ENCODE results near the gene SH2B3.

The SH2B3 gene

DNA sequence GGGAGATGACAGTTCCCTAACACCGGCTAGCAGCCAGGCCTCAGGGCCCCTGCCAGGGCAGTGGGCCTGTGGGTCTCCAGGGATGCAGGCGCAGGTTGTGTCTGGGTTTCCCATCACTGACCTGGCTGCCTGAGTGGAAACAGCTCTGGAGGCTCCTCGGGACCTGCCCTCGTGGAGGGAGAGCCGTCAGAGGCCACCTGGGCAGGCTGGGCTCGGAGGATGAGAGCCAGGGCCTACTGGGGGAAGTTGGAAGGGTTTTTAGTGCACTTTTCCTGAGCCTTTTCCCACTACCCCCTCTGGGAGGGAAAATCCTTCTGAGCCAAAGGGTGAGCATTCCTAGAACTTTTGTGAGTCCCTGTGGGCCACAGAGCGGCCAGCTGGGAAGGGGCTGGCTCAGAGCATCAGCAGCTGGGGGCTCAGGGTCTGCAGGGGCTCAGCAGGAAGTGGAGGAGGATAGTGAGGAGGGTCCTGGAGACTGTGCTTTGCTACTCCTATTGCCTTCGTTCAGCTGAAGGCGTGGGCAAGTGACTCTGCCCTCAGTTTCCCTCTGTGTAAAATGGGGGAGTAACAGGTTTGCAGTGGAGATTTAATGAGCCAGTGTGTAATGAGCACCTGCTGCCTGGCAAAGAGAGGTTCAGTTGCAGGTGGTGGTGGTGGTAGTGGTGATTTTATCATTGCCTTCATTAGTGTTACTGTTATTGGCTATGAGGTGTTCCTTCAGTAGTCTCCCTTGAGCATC, 1.8 kb downstream of the SH2B3 start:
- H3K9ac ChIP-seq (ENCODE audit: low read length), result no peak overlapping the region

GRCh38 chr12:111408116-111408440, 2.4 kb downstream of the SH2B3 start:
- peaks cover 2% of the 10 kb centered on the region for H3K4me1 ChIP-seq (ENCODE audit: control insufficient read depth, insufficient read depth, low read length)

More for the DNA sequence above, 1.8 kb downstream of the SH2B3 start:
- peak overlapping the region; percentile 93 for H3K4me3 ChIP-seq (ENCODE audit: low read length)
- peaks cover 2% of the 10 kb centered on the region for H3K4me1 ChIP-seq (ENCODE audit: control insufficient read depth, insufficient read depth, low read length)
- peak overlapping the region; percentile 21 for H3K27ac ChIP-seq (ENCODE audit: low read depth, low read length)
- H3K27me3 ChIP-seq (ENCODE audit: control insufficient read depth, insufficient read depth, low read length), result no peaks in the 10 kb centered on the region
- H3K36me3 ChIP-seq (ENCODE audit: control insufficient read depth, insufficient read depth, low read length), result no peaks in the 10 kb centered on the region

DNA sequence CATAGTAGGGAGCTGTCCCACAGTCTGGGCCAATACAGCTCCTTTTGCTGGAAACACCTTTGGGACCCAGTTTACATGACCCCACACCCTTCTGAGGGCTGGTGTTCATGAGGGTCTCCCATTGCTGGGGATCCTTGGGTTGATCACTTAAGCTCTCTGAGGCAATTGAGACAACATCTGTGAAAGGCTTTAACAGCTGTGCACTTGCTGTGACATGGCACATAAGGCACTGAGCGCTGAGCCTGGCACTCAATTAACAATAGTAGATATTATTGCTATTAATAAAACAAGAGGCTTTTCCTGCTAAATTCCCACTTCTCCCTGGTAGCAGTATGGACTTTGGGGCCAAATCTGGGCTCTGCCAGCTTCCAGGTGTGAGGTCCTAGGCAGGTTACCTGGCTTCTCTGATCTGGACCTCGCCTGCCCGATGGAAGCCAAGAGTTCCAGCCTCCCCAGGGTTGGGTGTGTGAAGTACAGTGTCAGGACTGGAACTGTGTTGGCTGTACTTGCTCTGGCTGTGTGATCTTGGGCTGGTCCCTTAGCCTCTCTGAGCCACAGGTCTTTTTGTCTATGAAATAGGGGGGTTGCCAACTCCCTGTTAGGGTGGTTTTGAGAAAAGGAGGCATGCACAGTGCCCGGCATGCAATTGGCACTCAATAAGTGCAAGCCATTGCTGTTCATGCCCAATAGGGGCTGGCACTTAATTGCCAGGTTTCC, 3.1 kb downstream of the SH2B3 start:
- H3K36me3 ChIP-seq (ENCODE audit: control insufficient read depth, insufficient read depth, low read length), result no peaks in the 10 kb centered on the region
- no peaks in the 10 kb centered on the region for H3K27me3 ChIP-seq (ENCODE audit: control insufficient read depth, insufficient read depth, low read length)
- H3K9ac ChIP-seq (ENCODE audit: low read length), result no peak overlapping the region
- H3K4me3 ChIP-seq (ENCODE audit: low read length), result peak overlapping the region; percentile 24
- H3K27ac ChIP-seq (ENCODE audit: low read depth, low read length), result no peak overlapping the region
- H3K4me1 ChIP-seq (ENCODE audit: control insufficient read depth, insufficient read depth, low read length), result peaks cover 2% of the 10 kb centered on the region

More at GRCh38 chr12:111408116-111408440, 2.4 kb downstream of the SH2B3 start:
- no peaks in the 10 kb centered on the region for H3K36me3 ChIP-seq (ENCODE audit: control insufficient read depth, insufficient read depth, low read length)
- H3K27me3 ChIP-seq (ENCODE audit: control insufficient read depth, insufficient read depth, low read length), result no peaks in the 10 kb centered on the region
- H3K27ac ChIP-seq (ENCODE audit: low read depth, low read length), result no peak overlapping the region
- peak overlapping the region; percentile 93 for H3K4me3 ChIP-seq (ENCODE audit: low read length)
- no peak overlapping the region for H3K9ac ChIP-seq (ENCODE audit: low read length)

GRCh38 chr12:111409403-111409779, 3.7 kb downstream of the SH2B3 start:
- H3K27me3 ChIP-seq (ENCODE audit: control insufficient read depth, insufficient read depth, low read length), result no peaks in the 10 kb centered on the region
- H3K27ac ChIP-seq (ENCODE audit: low read depth, low read length), result peak overlapping the region; percentile 58
- H3K36me3 ChIP-seq (ENCODE audit: control insufficient read depth, insufficient read depth, low read length), result no peaks in the 10 kb centered on the region
- no peak overlapping the region for H3K9ac ChIP-seq (ENCODE audit: low read length)
- peak overlapping the region; percentile 24 for H3K4me3 ChIP-seq (ENCODE audit: low read length)
- peaks cover 2% of the 10 kb centered on the region for H3K4me1 ChIP-seq (ENCODE audit: control insufficient read depth, insufficient read depth, low read length)

DNA sequence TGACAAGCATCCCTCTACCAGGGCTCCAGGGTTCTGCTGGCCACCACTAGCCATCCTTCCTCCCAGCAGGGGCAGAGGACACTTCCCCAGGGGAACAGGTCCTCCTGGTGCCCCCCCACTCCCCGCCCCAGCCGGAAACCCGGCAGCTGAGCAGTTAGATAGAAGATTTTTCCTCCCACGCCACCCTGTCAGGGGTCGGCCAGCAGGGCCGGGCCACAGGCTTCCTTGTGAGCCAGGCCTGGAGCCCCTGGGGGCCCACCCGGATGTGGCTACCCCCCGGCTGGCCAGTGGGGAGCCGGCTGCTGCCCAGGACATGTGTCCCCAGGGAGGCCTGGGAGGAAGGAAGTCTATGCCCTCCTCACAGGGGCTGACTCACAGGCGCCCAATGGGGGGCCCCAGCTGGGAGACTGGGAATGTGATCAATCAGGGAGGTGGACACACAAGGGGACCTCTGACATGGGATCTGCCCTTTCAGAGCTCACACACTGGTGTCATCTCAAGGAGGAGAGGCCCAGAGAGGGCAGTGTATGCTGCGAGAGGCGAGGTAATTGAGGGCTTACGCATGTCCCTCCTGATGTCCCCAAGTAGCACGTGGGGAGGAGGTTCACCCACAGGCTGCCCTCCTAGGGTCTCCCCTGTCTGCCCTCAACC, 4.2 kb downstream of the SH2B3 start:
- Histone ChIP-seq H3K9ac (ENCODE audit: low read length) (no peak overlapping the region), H3K27me3 (ENCODE audit: control insufficient read depth, insufficient read depth, low read length) (no peaks in the 10 kb centered on the region), H3K4me3 (ENCODE audit: low read length) (peak overlapping the region; percentile 24), H3K27ac (ENCODE audit: low read depth, low read length) (peak overlapping the region; percentile 58), H3K4me1 (ENCODE audit: control insufficient read depth, insufficient read depth, low read length) (peaks cover 2% of the 10 kb centered on the region), H3K36me3 (ENCODE audit: control insufficient read depth, insufficient read depth, low read length) (no peaks in the 10 kb centered on the region)

DNA sequence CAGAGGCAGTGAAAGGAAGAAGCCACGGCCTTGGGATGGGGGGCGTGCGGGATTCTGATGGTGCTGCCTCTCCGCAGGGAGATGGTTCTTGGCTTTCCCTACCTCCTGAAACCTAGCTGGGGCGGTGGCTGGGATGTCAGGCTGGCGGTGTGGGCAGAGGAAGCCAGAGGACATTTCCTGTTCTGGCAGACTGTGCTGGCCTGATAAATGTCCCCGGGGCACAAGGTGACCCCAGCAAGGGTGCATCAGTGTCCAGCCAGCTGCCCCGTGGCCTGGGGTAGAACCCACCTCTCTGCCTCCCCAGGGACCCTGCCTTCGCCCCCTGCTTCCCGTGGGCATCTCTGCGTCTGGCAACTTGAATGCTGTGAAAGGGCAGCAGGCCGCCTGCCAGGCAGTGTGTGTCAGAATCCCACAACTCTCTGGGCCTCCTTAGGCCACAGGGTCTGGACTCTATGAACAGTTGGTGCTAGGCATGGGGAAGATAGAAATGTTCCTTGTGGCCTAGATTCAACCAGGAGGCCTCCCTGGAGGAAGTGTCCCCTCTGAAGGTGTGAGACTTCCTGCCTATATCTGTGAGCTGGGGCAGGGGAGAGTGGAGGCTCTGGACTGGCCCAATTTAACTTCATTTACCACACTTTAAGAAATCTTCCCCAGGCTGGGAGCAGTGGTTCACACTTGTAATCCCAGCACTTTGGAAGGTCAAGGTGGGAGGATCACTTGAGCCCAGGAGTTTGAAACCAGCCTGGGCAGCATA, 4.9 kb downstream of the SH2B3 start:
- Histone ChIP-seq H3K27me3 (ENCODE audit: control insufficient read depth, insufficient read depth, low read length) (no peaks in the 10 kb centered on the region), H3K4me3 (ENCODE audit: low read length) (no peak overlapping the region), H3K9ac (ENCODE audit: low read length) (no peak overlapping the region), H3K4me1 (ENCODE audit: control insufficient read depth, insufficient read depth, low read length) (peaks cover 2% of the 10 kb centered on the region), H3K36me3 (ENCODE audit: control insufficient read depth, insufficient read depth, low read length) (no peaks in the 10 kb centered on the region), H3K27ac (ENCODE audit: low read depth, low read length) (peak overlapping the region; percentile 58)

DNA sequence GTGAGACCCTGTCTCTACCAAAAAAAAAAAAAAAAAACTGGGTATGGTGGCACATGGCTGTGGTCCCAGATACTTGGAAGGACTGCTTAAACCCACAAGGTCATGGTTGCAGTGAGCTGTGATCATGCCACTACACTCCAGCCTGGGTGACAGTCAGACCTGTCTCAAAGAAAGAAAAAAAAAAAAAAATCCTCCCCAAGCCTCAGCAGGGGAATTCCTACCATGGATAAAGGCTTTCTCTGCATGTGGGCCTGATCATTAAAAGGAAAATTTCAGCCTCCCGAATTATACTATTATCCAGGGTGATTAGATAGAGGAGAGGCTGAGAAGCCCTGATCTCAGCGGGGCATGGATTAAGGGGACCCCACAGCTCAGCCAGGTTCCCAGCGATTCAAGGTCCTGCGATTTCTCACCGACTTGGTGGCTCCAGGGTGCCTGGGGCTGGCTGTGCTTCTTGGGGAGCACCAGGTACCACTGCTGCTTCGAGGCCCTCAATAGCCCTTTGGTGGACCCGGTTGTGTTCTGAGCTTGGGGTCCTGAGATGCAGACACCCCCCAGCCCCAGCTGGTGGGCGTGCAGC, 5.6 kb downstream of the SH2B3 start:
- H3K27ac ChIP-seq (ENCODE audit: low read depth, low read length), result no peak overlapping the region
- no peak overlapping the region for H3K4me3 ChIP-seq (ENCODE audit: low read length)
- peaks cover 2% of the 10 kb centered on the region for H3K4me1 ChIP-seq (ENCODE audit: control insufficient read depth, insufficient read depth, low read length)
- H3K9ac ChIP-seq (ENCODE audit: low read length), result no peak overlapping the region
- H3K27me3 ChIP-seq (ENCODE audit: control insufficient read depth, insufficient read depth, low read length), result no peaks in the 10 kb centered on the region
- H3K36me3 ChIP-seq (ENCODE audit: control insufficient read depth, insufficient read depth, low read length), result no peaks in the 10 kb centered on the region

DNA sequence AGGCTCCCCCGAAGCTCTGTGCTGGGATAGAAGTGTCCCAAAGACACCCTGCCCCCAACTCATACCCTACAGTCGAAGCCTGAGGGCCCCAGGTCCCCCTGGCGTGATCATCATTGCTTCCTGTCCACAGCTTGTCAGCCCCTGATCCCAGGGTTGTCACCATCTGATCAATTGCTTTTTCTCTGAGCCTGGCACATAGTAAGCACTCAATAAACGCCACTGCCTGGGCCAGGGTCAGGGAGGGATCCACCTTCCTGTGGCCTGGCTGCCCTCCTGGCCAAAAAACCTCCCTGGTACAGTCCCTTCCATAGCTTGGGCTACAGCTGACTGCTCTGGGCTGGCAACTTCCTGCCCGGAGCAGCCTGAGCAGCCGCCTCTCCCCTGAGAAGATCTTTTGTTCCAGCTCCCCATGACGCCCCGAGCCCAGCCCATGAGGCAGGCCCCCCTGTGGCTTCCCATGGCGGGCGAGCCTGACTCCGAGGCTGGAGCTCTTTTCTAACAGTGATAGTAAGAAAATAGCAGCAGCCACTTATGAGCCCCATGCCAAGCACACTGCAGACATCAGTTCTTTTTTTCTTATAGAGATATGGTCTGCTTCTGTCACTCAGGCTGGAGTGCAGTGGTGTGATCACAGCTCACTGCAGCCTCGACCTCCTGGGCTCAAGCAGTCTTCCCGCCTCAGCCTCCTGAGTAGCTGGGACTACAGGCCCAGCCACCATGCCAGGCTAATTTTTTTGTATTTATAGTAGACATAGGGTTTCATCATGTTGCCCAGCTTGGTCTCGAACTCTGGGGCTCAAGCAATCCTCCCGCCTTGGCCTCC, 6.5 kb downstream of the SH2B3 start:
- Histone ChIP-seq H3K4me3 (ENCODE audit: low read length) (no peak overlapping the region), H3K27me3 (ENCODE audit: control insufficient read depth, insufficient read depth, low read length) (no peaks in the 10 kb centered on the region), H3K4me1 (ENCODE audit: control insufficient read depth, insufficient read depth, low read length) (peaks cover 2% of the 10 kb centered on the region), H3K27ac (ENCODE audit: low read depth, low read length) (peak overlapping the region; percentile 41), H3K9ac (ENCODE audit: low read length) (no peak overlapping the region), H3K36me3 (ENCODE audit: control insufficient read depth, insufficient read depth, low read length) (no peaks in the 10 kb centered on the region)

DNA sequence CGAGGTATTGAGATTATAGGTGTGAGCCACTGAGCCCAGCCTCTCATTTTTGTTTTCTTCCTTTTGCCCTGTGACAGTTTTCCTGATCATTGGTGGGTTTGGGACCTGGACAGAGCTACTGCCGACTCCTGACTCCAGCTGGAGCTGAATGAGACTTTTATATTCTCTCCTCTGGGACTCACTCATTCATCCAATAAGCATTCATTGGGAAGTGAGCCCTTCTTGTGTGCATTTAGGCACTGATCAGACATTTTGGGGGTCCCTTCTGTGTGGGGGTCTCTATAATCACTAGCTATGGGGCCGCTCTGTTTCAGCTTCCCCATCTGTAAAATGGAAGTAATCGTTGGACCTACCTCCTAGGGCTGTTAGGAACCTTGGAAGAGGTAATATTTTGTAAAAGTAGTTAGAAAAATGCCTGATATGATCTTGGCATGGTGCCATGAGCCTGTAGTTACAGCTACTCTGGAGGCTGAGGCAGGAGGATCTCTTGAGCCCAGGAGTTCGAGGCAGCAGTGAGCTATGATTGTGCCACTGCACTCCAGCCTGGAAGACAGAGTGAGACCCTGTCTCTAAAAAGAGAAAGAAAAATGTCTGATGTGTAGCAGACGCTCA, 7.2 kb downstream of the SH2B3 start:
- H3K36me3 ChIP-seq (ENCODE audit: control insufficient read depth, insufficient read depth, low read length), result no peaks in the 10 kb centered on the region
- no peak overlapping the region for H3K9ac ChIP-seq (ENCODE audit: low read length)
- peaks cover 2% of the 10 kb centered on the region for H3K4me1 ChIP-seq (ENCODE audit: control insufficient read depth, insufficient read depth, low read length)
- H3K27me3 ChIP-seq (ENCODE audit: control insufficient read depth, insufficient read depth, low read length), result no peaks in the 10 kb centered on the region
- H3K4me3 ChIP-seq (ENCODE audit: low read length), result no peak overlapping the region
- H3K27ac ChIP-seq (ENCODE audit: low read depth, low read length), result no peak overlapping the region

GRCh38 chr12:111413442-111414086, 7.8 kb downstream of the SH2B3 start:
- no peaks in the 10 kb centered on the region for H3K27me3 ChIP-seq (ENCODE audit: control insufficient read depth, insufficient read depth, low read length)
- peaks cover 2% of the 10 kb centered on the region for H3K4me1 ChIP-seq (ENCODE audit: control insufficient read depth, insufficient read depth, low read length)
- no peak overlapping the region for H3K27ac ChIP-seq (ENCODE audit: low read depth, low read length)
- H3K9ac ChIP-seq (ENCODE audit: low read length), result no peak overlapping the region
- H3K36me3 ChIP-seq (ENCODE audit: control insufficient read depth, insufficient read depth, low read length), result no peaks in the 10 kb centered on the region
- no peak overlapping the region for H3K4me3 ChIP-seq (ENCODE audit: low read length)

All from rectal smooth muscle tissue (tissue), 1 donor.